K562 (cell line): Measurements from ENCODE around the gene MRPL58. TPM values are rescaled to one million over a fixed set of nuclear protein-coding genes. Genes with fewer than 3 reads are reported as not detected.

Experiments used
- ERF ChIP-seq: fragments of 450-650 bp; formaldehyde crosslinking; IDR thresholded peaks from 2 replicates; pipeline ENCODE4 v1.4.0; 2020; ENCODE audit warnings: mild to moderate bottlenecking, mixed read lengths
- ETS2 ChIP-seq: IDR thresholded peaks from 2 replicates; pipeline ENCODE4 v1.6.1; 2016; ENCODE audit warnings: borderline replicate concordance, missing genetic modification characterization, mild to moderate bottlenecking, moderate library complexity, missing compliant biosample characterization; ENCODE audit not compliant: poor library complexity, severe bottlenecking
- ETV5 ChIP-seq: sonication (generic); formaldehyde crosslinking; IDR thresholded peaks from 2 replicates; pipeline ENCODE4 v1.4.0; 2020; ENCODE audit warnings: low read depth, mild to moderate bottlenecking, missing genetic modification reagents
- FOXA1 ChIP-seq: fragments of 450-650 bp; IDR thresholded peaks from 2 replicates; pipeline ENCODE4 v1.6.1; 2016; ENCODE audit warnings: mild to moderate bottlenecking, borderline replicate concordance
- FOXK1 ChIP-seq: sonication (generic); formaldehyde crosslinking; IDR thresholded peaks from 2 replicates; pipeline ENCODE4 v1.8.0; 2022; ENCODE audit warnings: missing genetic modification reagents, mild to moderate bottlenecking, borderline replicate concordance
- GTF2A2 ChIP-seq: IDR thresholded peaks from 2 replicates; pipeline ENCODE4 v1.6.1; 2016; ENCODE audit warnings: mild to moderate bottlenecking, missing genetic modification characterization, missing compliant biosample characterization
- IRF2 ChIP-seq: sonication (generic); formaldehyde crosslinking; IDR thresholded peaks from 2 replicates; pipeline ENCODE4 v1.8.1; 2022; ENCODE audit warnings: mild to moderate bottlenecking, missing genetic modification reagents
- MAFK ChIP-seq: IDR thresholded peaks from 2 replicates; pipeline ENCODE4 v1.6.1; 2011; ENCODE audit warnings: low read length, improper control_type of control experiment
- MTA1 ChIP-seq: fragments of 450-650 bp; IDR thresholded peaks from 2 replicates; pipeline ENCODE4 v1.6.1; 2017; ENCODE audit warnings: borderline replicate concordance
- PCBP1 ChIP-seq: fragments of 200-400 bp; formaldehyde crosslinking; IDR thresholded peaks from 2 replicates; pipeline ENCODE4 v1.6.1; 2018; ENCODE audit warnings: mild to moderate bottlenecking, low read depth, low read length; ENCODE audit not compliant: poor library complexity, severe bottlenecking
- PHF8 ChIP-seq: fragments of 200-600 bp; sonication (generic); IDR thresholded peaks from 2 replicates; pipeline ENCODE4 v1.6.1; 2012; ENCODE audit warnings: mixed run types, mild to moderate bottlenecking, inconsistent platforms, low read length, moderate library complexity, borderline replicate concordance
- POLR2G ChIP-seq: fragments of 200-400 bp; formaldehyde crosslinking; IDR thresholded peaks from 2 replicates; pipeline ENCODE4 v1.6.1; 2017; ENCODE audit warnings: low read depth, mild to moderate bottlenecking, antibody characterized with exemption, low read length, moderate library complexity
- RCOR1 ChIP-seq, 2 experiments: IDR thresholded peaks; 2 replicates each; pipeline ENCODE4 v1.6.1; 2012; ENCODE audit warnings: low read depth in 2 of 2, low read length in 2 of 2, borderline replicate concordance in 1 of 2, improper control_type of control experiment in 1 of 2
- RFX7 ChIP-seq: fragments of 250-450 bp; sonication (Bioruptor Pico); IDR thresholded peaks from 2 replicates; pipeline ENCODE4 v1.5.1; 2021; ENCODE audit warnings: mild to moderate bottlenecking
- TAF1 ChIP-seq: IDR thresholded peaks from 2 replicates; pipeline ENCODE4 v1.6.1; 2011; ENCODE audit warnings: mild to moderate bottlenecking, low read length, moderate library complexity; ENCODE audit not compliant: insufficient read depth, control insufficient read depth, severe bottlenecking; ENCODE audit errors: extremely low read depth
- TCF7 ChIP-seq: sonication (generic); IDR thresholded peaks from 2 replicates; pipeline ENCODE4 v1.6.1; 2016; ENCODE audit warnings: antibody characterized with exemption, borderline replicate concordance
- TCFL5 ChIP-seq: fragments of 250-450 bp; sonication (Bioruptor Pico); conservative IDR thresholded peaks from 2 replicates; pipeline ENCODE4 v1.6.1; 2021; ENCODE audit warnings: mild to moderate bottlenecking, moderate library complexity, matching md5 sums
- TRIM28 ChIP-seq: fragments of 450-650 bp; IDR thresholded peaks from 2 replicates; pipeline ENCODE4 v1.6.1; 2017
- ZEB2 ChIP-seq: fragments of 450-650 bp; IDR thresholded peaks from 2 replicates; pipeline ENCODE4 v1.6.1; 2016
- ZKSCAN1 ChIP-seq: fragments of 150-350 bp; IDR thresholded peaks from 2 replicates; pipeline ENCODE4 v1.6.1; 2016; ENCODE audit warnings: low read depth, low read length
- ZNF324 ChIP-seq: fragments of 250-450 bp; sonication (Bioruptor Pico); IDR thresholded peaks from 2 replicates; pipeline ENCODE4 v1.4.0; 2020; ENCODE audit warnings: mild to moderate bottlenecking
- polyA plus RNA-seq, 8 experiments: library from polyadenylated mRNA; depleted of rRNA in 4 of 8; stranded (reverse) in 5 of 8; unstranded in 3 of 8; fragments of >200 nt; fragmentation: Nextera tagmentation in 2 of 8; fragmentation: Illumina TruSeq in 1 of 8; extraction: Ambion mirVana in 2 of 8; extraction: Trizol in 1 of 8; gene quantifications; 2 replicates each; pipeline versions ENCODE4 v1.2.1 to v1.2.3, GENCODE V29; 2011 to 2014; ENCODE audit warnings: inconsistent platforms in 1 of 8, missing spikeins in 1 of 8
- total RNA-seq, 7 experiments: library from RNA; depleted of rRNA in 6 of 7; stranded (reverse); fragments of >200 nt in 6 of 7; fragmentation: Illumina TruSeq in 2 of 7; extraction: Trizol in 2 of 7; gene quantifications; 2 replicates each; pipeline versions ENCODE4 v1.2.1 to v1.2.3, GENCODE V29; 2011 to 2021; ENCODE audit warnings: low replicate concordance in 1 of 7
- TF ChIP-seq, protein P1 (sequence below): fragments of 200-800 bp; sonication (Bioruptor generic); IDR thresholded peaks from 2 replicates; pipeline ENCODE4 v1.6.1; 2017; ENCODE audit warnings: missing genetic modification characterization, missing compliant biosample characterization
- TF ChIP-seq, protein P2 (sequence below): fragments of 250-450 bp; sonication (Bioruptor Pico); IDR thresholded peaks from 2 replicates; pipeline ENCODE4 v1.4.0; 2020

Gene MRPL58
- total and polyA plus RNA-seq, 9 of the 15 experiments (the other 6 are each of a cell fraction or from before 2014, with no cell fraction given), result 30.8 to 107 (median 72.4) TPM

DNA sequence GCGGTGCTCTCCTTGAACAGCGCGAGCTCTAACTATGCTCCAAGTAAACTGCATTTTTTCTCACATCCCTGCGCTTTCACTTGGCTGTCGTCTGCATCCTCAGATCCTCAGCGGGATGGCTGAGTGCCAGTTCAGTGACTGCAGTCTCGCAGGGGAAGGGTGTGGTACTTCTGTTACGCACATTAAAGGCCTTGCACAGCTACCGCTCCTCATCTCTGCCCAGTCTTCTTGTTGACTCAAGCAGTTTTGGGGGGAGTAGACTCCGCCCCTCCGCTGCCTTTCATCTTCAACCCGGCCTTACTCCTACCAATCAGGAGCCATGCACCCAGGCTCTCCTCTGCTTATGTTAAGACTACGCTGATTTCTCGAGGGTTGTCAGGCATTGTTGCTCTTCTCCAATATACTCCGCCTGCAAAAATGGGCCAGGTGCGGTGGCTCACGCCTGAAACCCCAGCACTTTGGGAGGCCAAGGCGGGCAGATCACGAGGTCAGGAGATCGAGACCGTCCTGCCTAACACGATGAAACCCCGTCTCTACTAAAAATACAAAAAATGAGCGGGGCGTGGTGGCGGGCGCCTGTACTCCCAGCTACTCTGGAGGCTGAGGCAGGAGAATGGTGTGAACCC lies 24.3 kb downstream of the MRPL58 start (continued):
- TF ChIP-seq PHF8 (no peak), FOXK1 (no peak), POLR2G (no peak), TCF7 (0 out of 2 replicates have a peak, but pooled peaks have one; percentile 63), ZEB2 (0 out of 2 replicates have a peak, but pooled peaks have one; percentile 37), TRIM28 (no peak), ZKSCAN1 (0 out of 2 replicates have a peak, but pooled peaks have one; percentile 14), MAFK (peak; percentile 41; the same call in 1 of the 2 replicates), ERF (CRISPR knock-in tag) (no peak), GTF2A2 (tag) (no peak), IRF2 (no peak), MTA1 (no peak), ETS2 (tag) (no peak), TAF1 (peak; percentile 11), FOXA1 (no peak), ETV5 (CRISPR knock-in tag) (no peak), RCOR1 (IDR thresholded peaks at IDR 0.05; ENCODE audit: borderline replicate concordance in 1 of 2, low read depth in 2 of 2, low read length in 2 of 2) (peak; percentile 41 to 74; a peak in 2 of 4 replicates), TCFL5 (CRISPR knock-in tag) (no peak), ZNF324 (no peak), PCBP1 (no peak), RFX7 (CRISPR knock-in tag) (no peak)
- TF ChIP-seq, protein P1, sequence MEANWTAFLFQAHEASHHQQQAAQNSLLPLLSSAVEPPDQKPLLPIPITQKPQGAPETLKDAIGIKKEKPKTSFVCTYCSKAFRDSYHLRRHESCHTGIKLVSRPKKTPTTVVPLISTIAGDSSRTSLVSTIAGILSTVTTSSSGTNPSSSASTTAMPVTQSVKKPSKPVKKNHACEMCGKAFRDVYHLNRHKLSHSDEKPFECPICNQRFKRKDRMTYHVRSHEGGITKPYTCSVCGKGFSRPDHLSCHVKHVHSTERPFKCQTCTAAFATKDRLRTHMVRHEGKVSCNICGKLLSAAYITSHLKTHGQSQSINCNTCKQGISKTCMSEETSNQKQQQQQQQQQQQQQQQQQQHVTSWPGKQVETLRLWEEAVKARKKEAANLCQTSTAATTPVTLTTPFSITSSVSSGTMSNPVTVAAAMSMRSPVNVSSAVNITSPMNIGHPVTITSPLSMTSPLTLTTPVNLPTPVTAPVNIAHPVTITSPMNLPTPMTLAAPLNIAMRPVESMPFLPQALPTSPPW, result peak; percentile 52
- TF ChIP-seq, protein P2, sequence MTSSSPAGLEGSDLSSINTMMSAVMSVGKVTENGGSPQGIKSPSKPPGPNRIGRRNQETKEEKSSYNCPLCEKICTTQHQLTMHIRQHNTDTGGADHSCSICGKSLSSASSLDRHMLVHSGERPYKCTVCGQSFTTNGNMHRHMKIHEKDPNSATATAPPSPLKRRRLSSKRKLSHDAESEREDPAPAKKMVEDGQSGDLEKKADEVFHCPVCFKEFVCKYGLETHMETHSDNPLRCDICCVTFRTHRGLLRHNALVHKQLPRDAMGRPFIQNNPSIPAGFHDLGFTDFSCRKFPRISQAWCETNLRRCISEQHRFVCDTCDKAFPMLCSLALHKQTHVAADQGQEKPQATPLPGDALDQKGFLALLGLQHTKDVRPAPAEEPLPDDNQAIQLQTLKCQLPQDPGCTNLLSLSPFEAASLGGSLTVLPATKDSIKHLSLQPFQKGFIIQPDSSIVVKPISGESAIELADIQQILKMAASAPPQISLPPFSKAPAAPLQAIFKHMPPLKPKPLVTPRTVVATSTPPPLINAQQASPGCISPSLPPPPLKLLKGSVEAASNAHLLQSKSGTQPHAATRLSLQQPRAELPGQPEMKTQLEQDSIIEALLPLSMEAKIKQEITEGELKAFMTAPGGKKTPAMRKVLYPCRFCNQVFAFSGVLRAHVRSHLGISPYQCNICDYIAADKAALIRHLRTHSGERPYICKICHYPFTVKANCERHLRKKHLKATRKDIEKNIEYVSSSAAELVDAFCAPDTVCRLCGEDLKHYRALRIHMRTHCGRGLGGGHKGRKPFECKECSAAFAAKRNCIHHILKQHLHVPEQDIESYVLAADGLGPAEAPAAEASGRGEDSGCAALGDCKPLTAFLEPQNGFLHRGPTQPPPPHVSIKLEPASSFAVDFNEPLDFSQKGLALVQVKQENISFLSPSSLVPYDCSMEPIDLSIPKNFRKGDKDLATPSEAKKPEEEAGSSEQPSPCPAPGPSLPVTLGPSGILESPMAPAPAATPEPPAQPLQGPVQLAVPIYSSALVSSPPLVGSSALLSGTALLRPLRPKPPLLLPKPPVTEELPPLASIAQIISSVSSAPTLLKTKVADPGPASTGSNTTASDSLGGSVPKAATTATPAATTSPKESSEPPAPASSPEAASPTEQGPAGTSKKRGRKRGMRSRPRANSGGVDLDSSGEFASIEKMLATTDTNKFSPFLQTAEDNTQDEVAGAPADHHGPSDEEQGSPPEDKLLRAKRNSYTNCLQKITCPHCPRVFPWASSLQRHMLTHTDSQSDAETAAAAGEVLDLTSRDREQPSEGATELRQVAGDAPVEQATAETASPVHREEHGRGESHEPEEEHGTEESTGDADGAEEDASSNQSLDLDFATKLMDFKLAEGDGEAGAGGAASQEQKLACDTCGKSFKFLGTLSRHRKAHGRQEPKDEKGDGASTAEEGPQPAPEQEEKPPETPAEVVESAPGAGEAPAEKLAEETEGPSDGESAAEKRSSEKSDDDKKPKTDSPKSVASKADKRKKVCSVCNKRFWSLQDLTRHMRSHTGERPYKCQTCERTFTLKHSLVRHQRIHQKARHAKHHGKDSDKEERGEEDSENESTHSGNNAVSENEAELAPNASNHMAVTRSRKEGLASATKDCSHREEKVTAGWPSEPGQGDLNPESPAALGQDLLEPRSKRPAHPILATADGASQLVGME (CRISPR knock-in tag), result peak; percentile 36; the same call in 1 of the 2 replicates
